ENCODE results near the gene GRM4. TPM values are rescaled to one million over a fixed set of nuclear protein-coding genes. Genes with fewer than 3 reads are reported as not detected.

The GRM4 gene
- total RNA-seq, 1 experiment from 2014 or later = 35.3 TPM

DNA sequence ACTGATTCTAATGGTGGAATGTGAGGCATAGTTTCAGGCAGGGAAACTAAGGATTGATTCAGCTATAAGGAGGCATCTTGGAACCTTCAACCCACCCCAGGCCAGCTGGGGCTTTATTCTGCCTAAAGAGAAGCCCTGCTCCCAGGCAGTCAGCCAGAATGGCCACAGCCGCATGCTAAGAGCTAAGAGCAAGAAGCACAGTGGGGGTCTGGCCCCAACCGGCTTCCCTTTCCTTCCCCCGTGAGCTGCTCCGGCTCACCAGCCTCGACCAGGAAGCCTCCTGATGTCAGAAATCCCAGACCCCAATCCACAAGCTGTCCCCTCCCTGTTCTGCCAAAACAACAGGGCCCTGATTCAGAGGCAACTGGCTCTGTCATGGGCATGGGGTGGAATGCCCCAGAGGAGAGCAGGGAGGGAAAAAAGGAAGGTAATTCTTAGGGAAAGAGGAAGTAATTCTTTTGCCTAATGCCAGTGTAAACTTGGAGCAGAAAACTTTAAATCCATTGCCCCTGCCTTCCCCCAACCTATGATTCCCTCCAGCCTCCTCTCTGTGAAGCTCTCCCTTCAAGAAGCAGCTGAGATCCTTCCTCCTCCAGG, 6.9 kb downstream of the GRM4 start:
- Histone ChIP-seq H3K36me3 (replicated peaks; ENCODE audit: control insufficient read depth, insufficient read depth, low read length) (no peaks in the 10 kb centered on the region), H3K27me3 (ENCODE audit: control insufficient read depth, insufficient read depth, low read length) (peaks cover 12% of the 10 kb centered on the region), H3K4me3 (ENCODE audit: insufficient read depth, low read depth, low read length) (no peak overlapping the region)
- DNase-seq = peak; percentile 78

DNA sequence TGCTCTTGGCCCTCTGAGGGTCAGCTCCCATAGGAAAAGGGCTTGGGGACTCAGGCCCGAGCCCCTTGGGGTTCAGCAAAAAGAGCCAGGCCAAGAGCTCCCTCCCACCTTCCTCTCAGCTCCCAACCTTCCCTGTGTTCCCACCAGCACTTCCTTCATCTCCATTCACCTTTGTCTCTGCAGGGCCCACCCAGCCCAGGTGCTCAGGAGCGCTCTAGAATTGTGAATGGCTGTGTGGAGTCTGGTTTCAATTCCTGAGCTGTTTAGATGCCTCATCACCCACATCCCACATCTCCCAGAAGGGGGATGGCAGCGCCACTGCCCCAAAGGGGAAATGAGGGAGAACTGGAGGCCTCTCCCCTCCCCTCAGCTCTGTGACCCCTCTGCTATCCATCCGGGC, 7.7 kb downstream of the GRM4 start:
- no peak overlapping the region for H3K4me3 ChIP-seq (ENCODE audit: insufficient read depth, low read depth, low read length)
- peaks cover 4% of the 10 kb centered on the region; the same call in 1 of the 2 replicates for H3K27me3 ChIP-seq (ENCODE audit: control insufficient read depth, insufficient read depth, low read length)
- no peak for DNase-seq
- H3K36me3 ChIP-seq (replicated peaks; ENCODE audit: control insufficient read depth, insufficient read depth, low read length) = no peaks in the 10 kb centered on the region; the same call in 1 of the 2 replicates

DNA sequence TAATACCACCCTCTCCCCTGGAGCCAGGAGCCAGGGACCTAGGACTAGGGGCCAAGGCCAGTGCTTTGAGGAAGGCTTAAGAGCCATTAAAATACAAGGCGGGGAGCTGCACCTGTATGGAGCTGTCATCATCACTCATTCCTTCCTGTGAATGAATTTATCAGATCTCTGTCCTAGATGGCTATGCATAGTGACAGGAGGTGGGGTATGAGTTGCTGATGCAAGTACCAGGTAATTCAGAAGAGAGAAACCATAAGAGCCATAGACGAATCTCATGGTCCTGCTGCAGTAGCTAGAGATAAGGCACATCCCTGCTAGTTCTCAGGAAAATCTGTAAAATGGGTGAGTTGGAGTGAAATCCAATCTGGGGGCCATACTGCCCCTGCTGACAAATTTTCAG, 10.3 kb downstream of the GRM4 start:
- Histone ChIP-seq H3K4me3 (ENCODE audit: insufficient read depth, low read depth, low read length) (no peak overlapping the region), H3K36me3 (replicated peaks; ENCODE audit: control insufficient read depth, insufficient read depth, low read length) (no peaks in the 10 kb centered on the region; the same call in 1 of the 2 replicates), H3K27me3 (ENCODE audit: control insufficient read depth, insufficient read depth, low read length) (no peaks in the 10 kb centered on the region)
- no peak for DNase-seq

DNA sequence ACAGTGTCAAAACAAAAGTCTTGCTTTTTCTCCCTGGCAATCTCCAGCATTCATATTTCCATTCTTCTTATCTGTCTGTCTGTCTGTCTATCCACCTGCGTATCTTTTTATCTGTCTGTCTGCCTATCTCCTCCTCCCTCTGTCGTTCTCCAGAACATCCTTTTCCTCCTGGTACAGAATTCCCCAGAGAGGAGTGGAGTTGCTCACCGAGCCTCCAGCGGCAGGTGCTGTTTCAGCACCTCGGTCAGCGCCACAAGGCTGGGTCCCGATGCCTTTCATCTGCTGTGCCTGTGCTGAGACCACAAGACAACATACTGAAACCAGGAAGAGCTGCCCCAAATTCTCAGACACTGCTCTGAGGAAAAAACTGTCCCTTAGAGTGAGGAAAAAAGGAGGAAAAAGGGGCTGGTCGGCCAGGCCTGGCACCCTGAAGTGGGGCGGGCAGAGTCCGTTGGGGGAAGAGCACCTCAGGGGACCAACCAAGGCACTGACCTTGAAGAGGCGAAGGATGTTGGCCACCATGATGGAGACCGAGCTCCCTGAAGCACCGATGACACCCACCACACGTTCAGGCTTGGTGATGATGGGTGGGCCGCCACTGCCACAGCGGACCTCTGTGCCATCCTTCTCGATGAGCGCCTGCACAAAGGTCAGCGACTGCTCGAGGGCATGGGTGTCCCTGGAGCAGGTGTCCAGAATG, 13.3 kb downstream of the GRM4 start:
- peak; percentile 91 for DNase-seq
- no peaks in the 10 kb centered on the region for H3K27me3 ChIP-seq (ENCODE audit: control insufficient read depth, insufficient read depth, low read length)
- H3K36me3 ChIP-seq (replicated peaks; ENCODE audit: control insufficient read depth, insufficient read depth, low read length) = no peaks in the 10 kb centered on the region; the same call in 1 of the 2 replicates
- H3K4me3 ChIP-seq (ENCODE audit: insufficient read depth, low read depth, low read length) = no peak overlapping the region

DNA sequence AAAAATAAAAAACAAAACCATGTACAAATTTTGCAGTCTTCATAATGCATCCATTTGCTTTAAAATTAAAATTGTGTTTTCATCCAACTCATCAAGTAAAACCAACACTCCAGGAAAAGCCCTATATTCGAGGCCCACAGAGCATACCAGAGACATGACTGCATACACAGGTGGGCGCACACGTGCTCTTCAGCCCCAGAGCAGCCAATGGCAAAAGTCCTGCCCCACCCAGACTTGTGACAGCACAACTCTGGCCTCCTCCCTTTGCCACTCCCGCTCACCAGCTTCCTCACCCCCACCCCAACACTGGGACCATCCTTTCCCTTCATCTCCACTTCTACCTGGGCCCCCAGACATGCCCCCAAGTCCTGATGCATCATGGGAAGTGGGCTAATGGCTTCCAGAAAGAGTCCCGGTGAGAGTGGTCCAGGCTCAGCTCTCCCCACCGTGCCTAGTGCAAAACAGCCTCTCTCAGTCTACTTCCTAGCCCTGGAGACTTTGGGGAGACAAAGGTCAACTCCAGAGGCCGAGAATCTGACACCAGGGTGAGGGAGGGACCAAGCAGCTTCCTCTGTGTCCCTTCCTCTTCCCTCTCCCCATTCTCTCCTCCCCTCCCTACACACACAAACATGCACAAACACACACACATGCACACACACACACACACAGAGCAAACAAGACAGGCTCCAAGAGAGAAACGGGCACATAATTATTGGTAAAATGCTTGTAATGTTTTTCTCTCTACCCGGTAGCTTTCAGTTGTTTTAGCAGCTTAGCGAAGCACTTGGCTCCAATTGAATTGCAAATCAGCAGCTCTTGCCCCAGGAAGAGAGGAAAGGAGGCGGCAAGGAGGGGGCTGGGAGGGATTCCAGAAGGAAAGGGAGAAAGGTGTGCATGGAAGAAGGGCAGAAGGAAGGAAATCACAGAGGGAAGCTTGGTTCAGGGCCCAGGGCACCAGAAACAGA, 14.3 kb downstream of the GRM4 start:
- DNase-seq = peak; percentile 84
- Histone ChIP-seq H3K36me3 (replicated peaks; ENCODE audit: control insufficient read depth, insufficient read depth, low read length) (no peaks in the 10 kb centered on the region; the same call in 1 of the 2 replicates), H3K4me3 (ENCODE audit: insufficient read depth, low read depth, low read length) (peak overlapping the region; percentile 2; the same call in 1 of the 2 replicates)

DNA sequence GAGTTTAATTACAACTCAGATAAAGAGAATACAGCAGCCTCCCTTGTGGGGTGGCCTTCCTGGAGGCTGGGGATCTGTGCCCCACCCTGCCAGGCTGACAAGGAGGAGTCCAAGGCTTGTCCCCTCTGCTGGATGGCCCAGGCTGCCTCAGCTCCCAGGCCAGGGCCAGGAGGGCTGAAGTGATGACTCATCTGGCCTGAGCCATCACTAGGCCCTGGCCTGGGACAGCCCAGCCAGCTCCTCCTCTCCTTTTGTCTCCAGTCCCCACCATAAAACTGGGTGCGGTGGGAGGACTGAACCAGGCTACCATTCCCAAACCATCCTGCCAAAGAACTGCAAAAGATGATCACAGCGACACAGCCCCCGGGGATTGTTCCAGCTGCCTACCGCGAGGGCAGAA, 15.0 kb downstream of the GRM4 start:
- Histone ChIP-seq H3K27me3 (ENCODE audit: control insufficient read depth, insufficient read depth, low read length) (no peaks in the 10 kb centered on the region), H3K36me3 (replicated peaks; ENCODE audit: control insufficient read depth, insufficient read depth, low read length) (no peaks in the 10 kb centered on the region; the same call in 1 of the 2 replicates), H3K4me3 (ENCODE audit: insufficient read depth, low read depth, low read length) (no peak overlapping the region)
- DNase-seq = no peak

More for the DNA sequence above, 14.3 kb downstream of the GRM4 start:
- H3K27me3 ChIP-seq (ENCODE audit: control insufficient read depth, insufficient read depth, low read length) = no peaks in the 10 kb centered on the region

DNA sequence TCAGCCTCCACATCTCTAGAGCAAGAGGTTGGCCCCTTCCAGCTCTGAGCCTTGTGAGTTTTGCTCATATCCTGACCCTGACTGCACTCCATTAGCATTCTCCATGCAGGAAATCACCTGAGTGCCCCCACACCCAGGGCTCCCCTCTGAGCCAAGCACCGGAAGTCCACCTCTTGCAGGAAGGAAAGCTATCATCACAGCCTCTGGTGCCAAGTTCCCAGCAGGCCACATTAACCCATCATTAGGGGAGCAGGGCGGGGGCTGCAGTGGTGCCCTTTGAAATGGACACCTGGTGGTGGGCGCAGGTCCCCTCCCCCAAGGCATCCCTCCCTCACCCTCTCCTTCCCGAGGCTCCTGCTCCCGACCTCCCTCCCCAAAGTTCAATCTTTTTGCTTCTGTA, 16.1 kb downstream of the GRM4 start:
- DNase-seq = peak; percentile 72

DNA sequence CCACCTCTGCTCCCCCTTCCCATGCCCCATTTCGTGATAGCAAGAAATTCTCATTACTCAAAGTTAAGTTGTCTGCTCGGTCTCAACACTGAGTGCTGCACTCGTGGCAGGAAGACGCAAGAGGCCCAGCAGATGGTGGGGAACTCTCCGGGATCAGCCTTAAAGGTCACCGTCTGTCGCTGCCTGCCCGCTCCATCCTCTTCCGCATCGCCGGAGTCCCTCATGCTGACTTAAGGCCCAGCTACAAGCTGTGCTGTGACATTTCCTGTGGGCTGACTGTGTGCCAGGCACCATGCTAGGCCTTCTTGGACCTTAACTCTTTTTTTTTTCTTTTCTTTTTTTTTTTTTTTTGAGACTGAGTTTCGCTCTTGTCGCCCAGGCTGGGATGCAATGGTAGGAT, 17.8 kb downstream of the GRM4 start:
- Histone ChIP-seq H3K4me3 (ENCODE audit: insufficient read depth, low read depth, low read length) (no peak overlapping the region), H3K27me3 (ENCODE audit: control insufficient read depth, insufficient read depth, low read length) (no peaks in the 10 kb centered on the region), H3K36me3 (replicated peaks; ENCODE audit: control insufficient read depth, insufficient read depth, low read length) (no peaks in the 10 kb centered on the region; the same call in 1 of the 2 replicates)
- no peak for DNase-seq

More for the DNA sequence above, 16.1 kb downstream of the GRM4 start:
- H3K36me3 ChIP-seq (replicated peaks; ENCODE audit: control insufficient read depth, insufficient read depth, low read length) = no peaks in the 10 kb centered on the region; the same call in 1 of the 2 replicates
- no peaks in the 10 kb centered on the region for H3K27me3 ChIP-seq (ENCODE audit: control insufficient read depth, insufficient read depth, low read length)
- H3K4me3 ChIP-seq (ENCODE audit: insufficient read depth, low read depth, low read length) = no peak overlapping the region

DNA sequence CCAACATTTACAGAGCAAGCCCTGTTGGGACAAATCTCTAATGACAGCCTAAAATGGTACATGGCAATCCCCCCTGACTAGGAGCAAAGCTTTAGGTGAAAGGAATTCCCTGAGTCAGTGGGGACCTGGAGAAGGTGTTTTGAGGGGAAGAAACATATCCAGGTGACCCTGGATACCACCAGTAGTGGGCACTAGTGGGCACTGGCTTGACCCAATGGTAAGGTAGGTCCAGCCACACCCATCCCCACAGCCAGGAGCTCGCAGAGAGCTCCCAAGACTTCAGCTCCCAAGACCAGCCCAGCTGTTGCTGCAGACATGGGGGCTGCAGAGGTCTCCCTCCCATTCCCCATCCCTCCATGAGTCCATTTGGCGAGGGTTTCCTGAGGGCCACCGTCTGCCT, 19.5 kb downstream of the GRM4 start:
- H3K4me3 ChIP-seq (ENCODE audit: insufficient read depth, low read depth, low read length) = no peak overlapping the region
- DNase-seq = no peak
- H3K27me3 ChIP-seq (ENCODE audit: control insufficient read depth, insufficient read depth, low read length) = no peaks in the 10 kb centered on the region
- H3K36me3 ChIP-seq (replicated peaks; ENCODE audit: control insufficient read depth, insufficient read depth, low read length) = no peaks in the 10 kb centered on the region; the same call in 1 of the 2 replicates

DNA sequence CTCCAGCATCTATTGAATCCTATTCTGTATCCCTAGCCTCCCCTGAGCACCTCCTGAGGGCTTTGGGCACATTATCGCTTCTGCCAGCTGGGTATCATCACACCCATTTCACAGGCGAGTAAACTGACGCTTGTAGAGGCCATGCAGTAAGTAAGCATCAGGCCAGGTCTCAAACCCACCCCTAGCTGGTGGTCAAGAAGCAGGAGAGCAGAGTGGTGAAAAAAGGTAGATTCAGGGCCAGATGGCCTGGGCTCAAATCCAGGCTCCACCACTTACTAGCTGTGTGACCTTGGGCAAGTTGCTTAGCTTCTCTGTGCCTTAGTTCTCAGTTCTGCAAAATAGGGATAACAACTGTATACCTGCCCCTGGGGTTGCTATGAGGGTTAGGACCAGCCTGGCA, 19.9 kb downstream of the GRM4 start:
- H3K36me3 ChIP-seq (replicated peaks; ENCODE audit: control insufficient read depth, insufficient read depth, low read length) = no peaks in the 10 kb centered on the region; the same call in 1 of the 2 replicates
- H3K27me3 ChIP-seq (ENCODE audit: control insufficient read depth, insufficient read depth, low read length) = no peaks in the 10 kb centered on the region
- H3K4me3 ChIP-seq (ENCODE audit: insufficient read depth, low read depth, low read length) = no peak overlapping the region
- DNase-seq = no peak

DNA sequence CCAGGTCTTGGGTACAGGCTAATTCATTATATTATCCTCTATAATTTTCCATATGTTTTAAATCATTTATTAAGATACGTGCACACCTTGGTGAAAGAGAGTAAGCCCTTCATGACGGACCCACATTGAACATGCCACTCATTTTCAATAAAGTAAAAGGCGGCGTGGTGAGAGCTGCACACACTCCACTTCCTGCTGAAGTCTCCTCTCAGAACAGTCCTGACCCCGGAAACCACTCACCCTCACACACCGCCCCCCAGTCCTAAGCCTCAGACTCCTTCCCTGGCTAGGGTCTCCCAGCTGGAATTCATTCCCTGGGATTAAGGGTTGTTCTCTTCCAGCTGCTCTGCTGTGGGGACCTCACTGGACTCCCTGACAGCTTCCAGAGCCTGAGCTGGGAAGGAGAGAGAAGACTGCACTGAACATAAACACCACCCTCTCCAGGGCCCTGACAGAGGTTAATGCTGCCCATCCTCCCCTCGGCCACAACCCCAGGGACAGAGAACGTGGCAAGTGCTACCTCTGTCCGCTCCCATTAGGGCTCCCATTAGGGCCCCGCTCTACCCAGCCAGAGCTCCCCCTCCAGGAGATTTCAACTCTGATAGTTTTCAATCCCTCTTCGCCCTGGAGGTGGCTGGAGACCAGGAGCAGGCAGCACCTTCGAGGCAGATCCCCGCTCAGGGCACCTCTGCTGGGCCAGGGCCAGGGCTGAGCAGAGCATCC, 24.8 kb downstream of the GRM4 start:
- Histone ChIP-seq H3K36me3 (replicated peaks; ENCODE audit: control insufficient read depth, insufficient read depth, low read length) (no peaks in the 10 kb centered on the region), H3K27me3 (ENCODE audit: control insufficient read depth, insufficient read depth, low read length) (no peaks in the 10 kb centered on the region), H3K4me3 (ENCODE audit: insufficient read depth, low read depth, low read length) (no peak overlapping the region)
- peak; percentile 87 for DNase-seq

DNA sequence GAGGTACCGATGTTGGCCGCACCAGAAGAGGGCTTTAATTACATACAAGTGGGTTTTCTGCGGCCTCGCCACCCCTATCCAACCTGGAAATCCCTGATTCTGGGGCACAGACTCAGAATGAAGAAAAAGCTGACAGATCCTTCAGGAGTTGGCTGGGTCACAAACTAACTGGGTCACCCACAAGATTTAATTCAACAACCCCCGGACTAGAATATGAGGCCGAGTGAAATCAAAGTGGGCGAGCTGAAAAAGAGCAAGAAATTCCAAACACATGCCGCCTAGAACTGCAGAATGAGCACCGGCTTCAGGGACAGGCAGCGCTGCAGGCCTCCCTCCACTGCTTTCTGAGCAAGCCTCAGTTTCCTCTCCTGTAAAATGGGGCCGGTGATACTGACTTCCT, 30.0 kb downstream of the GRM4 start:
- Histone ChIP-seq H3K27me3 (ENCODE audit: control insufficient read depth, insufficient read depth, low read length) (no peaks in the 10 kb centered on the region), H3K4me3 (ENCODE audit: insufficient read depth, low read depth, low read length) (no peak overlapping the region), H3K36me3 (replicated peaks; ENCODE audit: control insufficient read depth, insufficient read depth, low read length) (no peaks in the 10 kb centered on the region)
- DNase-seq = no peak

DNA sequence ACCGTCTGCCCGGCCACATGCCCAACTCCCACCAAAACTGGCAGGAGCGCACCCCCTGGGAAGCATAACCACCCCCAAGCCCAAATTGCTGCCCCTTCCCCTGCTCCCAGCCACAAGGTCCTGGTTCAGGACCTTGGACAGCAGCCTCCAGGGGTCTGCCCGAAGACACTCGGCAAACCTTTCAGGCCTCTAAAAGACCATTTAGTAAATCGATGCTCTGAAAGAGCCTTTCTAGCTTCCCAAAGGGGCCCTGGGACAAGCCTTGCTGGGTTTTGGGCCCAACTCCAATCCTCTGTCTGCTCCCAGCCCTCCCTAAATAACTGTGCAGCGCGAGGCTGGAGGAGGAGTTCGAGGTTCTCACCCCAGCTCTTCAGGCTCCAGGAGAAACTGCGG, 30.5 kb downstream of the GRM4 start:
- no peaks in the 10 kb centered on the region for H3K36me3 ChIP-seq (replicated peaks; ENCODE audit: control insufficient read depth, insufficient read depth, low read length)
- no peak overlapping the region for H3K4me3 ChIP-seq (ENCODE audit: insufficient read depth, low read depth, low read length)
- peak; percentile 94 for DNase-seq
- no peaks in the 10 kb centered on the region for H3K27me3 ChIP-seq (ENCODE audit: control insufficient read depth, insufficient read depth, low read length)
